ENCODE measurements around the gene SYPL2. TPM values are rescaled to one million over a fixed set of nuclear protein-coding genes. Genes with fewer than 3 reads are reported as not detected.
A peak's percentile ranks its signal among the peaks of the same experiment; 100 is the strongest.

Gene SYPL2
- total RNA-seq, 1 donor from 2014 or later: 1.5 TPM

GRCh38 chr1:109484519-109484975 lies 18.2 kb downstream of the SYPL2 start:
- Histone ChIP-seq H3K27me3 (no peaks in the 10 kb centered on the region), H3K27ac (peak overlapping the region; percentile 97), H3K36me3 (no peaks in the 10 kb centered on the region), H3K4me1 (peaks cover 19% of the 10 kb centered on the region), H3K4me3 (peak overlapping the region; percentile 66 to 72), H3K9me3 (no peaks in the 10 kb centered on the region)
- intact Hi-C loops (cut with DNase I): no loop called here
- TF ChIP-seq POLR2A (IDR thresholded peaks at IDR 0.05) (no peak), POLR2AphosphoS5 (IDR thresholded peaks at IDR 0.05; ENCODE audit: insufficient read depth in 1 of 2, low read depth in 1 of 2) (no peak), CTCF (IDR thresholded peaks at IDR 0.05) (no peak)
- no peak for DNase-seq (ENCODE audit: extremely low spot score in 2 of 2)

- H3K36me3 ChIP-seq: no peaks in the 10 kb centered on the region
- H3K4me3 ChIP-seq: peak overlapping the region; percentile 66 to 72
- H3K9me3 ChIP-seq: no peaks in the 10 kb centered on the region
- no peaks in the 10 kb centered on the region for H3K27me3 ChIP-seq
- DNase-seq (ENCODE audit: extremely low spot score in 2 of 2): no peak
- TF ChIP-seq POLR2AphosphoS5 (IDR thresholded peaks at IDR 0.05; ENCODE audit: insufficient read depth in 1 of 2, low read depth in 1 of 2) (no peak), POLR2A (IDR thresholded peaks at IDR 0.05) (no peak), CTCF (IDR thresholded peaks at IDR 0.05) (no peak)
- no peak overlapping the region for H3K27ac ChIP-seq
- intact Hi-C loops (cut with DNase I): no loop called here
- peaks cover 19% of the 10 kb centered on the region for H3K4me1 ChIP-seq
Observed at GRCh38 chr1:109485001-109485400, 18.7 kb downstream of the SYPL2 start.

GRCh38 chr1:109487261-109487660 lies 20.9 kb downstream of the SYPL2 start:
- H3K36me3 ChIP-seq: no peaks in the 10 kb centered on the region
- TF ChIP-seq CTCF (IDR thresholded peaks at IDR 0.05): no peak
- no peak overlapping the region for H3K27ac ChIP-seq
- no peak overlapping the region for H3K4me3 ChIP-seq
- intact Hi-C loops (cut with DNase I): no loop called here
- no peaks in the 10 kb centered on the region for H3K9me3 ChIP-seq
- peaks cover 19% of the 10 kb centered on the region for H3K4me1 ChIP-seq
- no peaks in the 10 kb centered on the region for H3K27me3 ChIP-seq
- no peak for DNase-seq (ENCODE audit: extremely low spot score in 2 of 2)

- H3K9me3 ChIP-seq: no peaks in the 10 kb centered on the region
- TF ChIP-seq POLR2A (IDR thresholded peaks at IDR 0.05) (no peak), POLR2AphosphoS5 (IDR thresholded peaks at IDR 0.05; ENCODE audit: insufficient read depth in 1 of 2, low read depth in 1 of 2) (no peak), CTCF (IDR thresholded peaks at IDR 0.05) (no peak)
- DNase-seq (ENCODE audit: extremely low spot score in 2 of 2): no peak
- no peaks in the 10 kb centered on the region for H3K27me3 ChIP-seq
- peaks cover 16% of the 10 kb centered on the region for H3K4me1 ChIP-seq
- H3K27ac ChIP-seq: no peak overlapping the region
- H3K36me3 ChIP-seq: no peaks in the 10 kb centered on the region
- intact Hi-C loops (cut with DNase I): no loop called here
- H3K4me3 ChIP-seq: no peak overlapping the region
Observed at GRCh38 chr1:109488201-109488600, 21.9 kb downstream of the SYPL2 start.

- no peaks in the 10 kb centered on the region for H3K27me3 ChIP-seq
- TF ChIP-seq POLR2AphosphoS5 (IDR thresholded peaks at IDR 0.05; ENCODE audit: insufficient read depth in 1 of 2, low read depth in 1 of 2): no peak
- no peak for TF ChIP-seq CTCF (IDR thresholded peaks at IDR 0.05)
- no peak for TF ChIP-seq POLR2A (IDR thresholded peaks at IDR 0.05)
- peaks cover 18% of the 10 kb centered on the region for H3K4me1 ChIP-seq
- H3K9me3 ChIP-seq: no peaks in the 10 kb centered on the region
- no peak for DNase-seq (ENCODE audit: extremely low spot score in 2 of 2)
- H3K4me3 ChIP-seq: no peak overlapping the region
- H3K27ac ChIP-seq: no peak overlapping the region
- intact Hi-C loops (cut with DNase I): no loop called here
- H3K36me3 ChIP-seq: no peaks in the 10 kb centered on the region
Observed at GRCh38 chr1:109488696-109489095, 22.4 kb downstream of the SYPL2 start.
